HepG2 (cell line): ENCODE measurements around the gene SDC1. TPM values are rescaled to one million over a fixed set of nuclear protein-coding genes. Genes with fewer than 3 reads are reported as not detected.

Source experiments
- AKAP8 ChIP-seq: sonication (generic); formaldehyde crosslinking; IDR thresholded peaks from 2 replicates; pipeline ENCODE4 v1.5.1; 2020; ENCODE audit warnings: mild to moderate bottlenecking, missing genetic modification reagents
- ASH2L ChIP-seq: fragments of 300-600, 200-600 bp; sonication (generic); IDR thresholded peaks from 2 replicates; pipeline ENCODE4 v1.7.0; 2017; ENCODE audit warnings: low read depth, mild to moderate bottlenecking, moderate library complexity, mixed read lengths, low read length; ENCODE audit not compliant: insufficient read length
- ATF5 ChIP-seq: sonication (generic); formaldehyde crosslinking; IDR thresholded peaks from 2 replicates; pipeline ENCODE4 v1.4.0; 2020; ENCODE audit warnings: mild to moderate bottlenecking, low read depth, missing genetic modification reagents
- CBX1 ChIP-seq: IDR thresholded peaks from one replicate; pipeline ENCODE4 v1.6.1; 2016; ENCODE audit warnings: antibody characterized with exemption, low read depth
- HMG20A ChIP-seq: IDR thresholded peaks from 2 replicates; pipeline ENCODE4 v1.6.1; 2016; ENCODE audit warnings: borderline replicate concordance
- HNF4A ChIP-seq: sonication (generic); formaldehyde crosslinking; IDR thresholded peaks from 2 replicates; pipeline ENCODE4 v1.4.0; 2020; ENCODE audit warnings: missing genetic modification reagents
- MLLT10 ChIP-seq: sonication (generic); formaldehyde crosslinking; IDR thresholded peaks from 2 replicates; pipeline ENCODE4 v1.4.0; 2020; ENCODE audit warnings: missing genetic modification reagents
- MYPOP ChIP-seq: sonication (generic); formaldehyde crosslinking; IDR thresholded peaks from 2 replicates; pipeline ENCODE4 v1.8.1; 2023; ENCODE audit warnings: mild to moderate bottlenecking, moderate library complexity, missing genetic modification reagents
- NFIC ChIP-seq: IDR thresholded peaks from 2 replicates; pipeline ENCODE4 v1.6.1; 2012; ENCODE audit warnings: mild to moderate bottlenecking, low read length, inconsistent platforms
- ONECUT2 ChIP-seq: sonication (generic); formaldehyde crosslinking; IDR thresholded peaks from 2 replicates; pipeline ENCODE4 v1.4.0; 2020; ENCODE audit warnings: missing genetic modification reagents
- PCBP1 ChIP-seq: fragments of 200-400 bp; formaldehyde crosslinking; IDR thresholded peaks from 2 replicates; pipeline ENCODE4 v1.6.1; 2017; ENCODE audit warnings: mild to moderate bottlenecking, low read depth, low read length, borderline replicate concordance
- PHF8 ChIP-seq: sonication (generic); formaldehyde crosslinking; IDR thresholded peaks from 2 replicates; pipeline ENCODE4 v1.5.0; 2020; ENCODE audit warnings: missing genetic modification reagents
- RBM22 ChIP-seq: fragments of 200-400 bp; formaldehyde crosslinking; optimal IDR thresholded peaks from 2 replicates; pipeline ENCODE3; 2017; ENCODE audit warnings: mild to moderate bottlenecking, low read length, moderate library complexity
- RERE ChIP-seq: IDR thresholded peaks from 2 replicates; pipeline ENCODE4 v1.6.1; 2016; ENCODE audit warnings: low read depth, missing genetic modification reagents, missing compliant biosample characterization
- TCF12 ChIP-seq, 2 experiments: fragments of 450-650 bp in 1 of 2; sonication (generic) in 1 of 2; formaldehyde crosslinking in 1 of 2; IDR thresholded peaks; 2 replicates each; pipeline versions ENCODE4 v1.6.1 to v1.8.0; 2017 to 2022; ENCODE audit warnings: antibody characterized with exemption in 1 of 2, mild to moderate bottlenecking in 1 of 2, missing genetic modification reagents in 1 of 2, moderate library complexity in 1 of 2
- THAP8 ChIP-seq: sonication (generic); formaldehyde crosslinking; IDR thresholded peaks from 2 replicates; pipeline ENCODE4 v1.5.1; 2020; ENCODE audit warnings: missing genetic modification reagents, mild to moderate bottlenecking, borderline replicate concordance
- YY1 ChIP-seq: IDR thresholded peaks from 2 replicates; pipeline ENCODE4 v1.6.1; 2011; ENCODE audit warnings: low read length, low read depth, moderate library complexity, mild to moderate bottlenecking; ENCODE audit not compliant: insufficient read depth, insufficient replicate concordance
- ZBTB46 ChIP-seq: sonication (generic); formaldehyde crosslinking; IDR thresholded peaks from 2 replicates; pipeline ENCODE4 v1.4.0; 2020; ENCODE audit warnings: mild to moderate bottlenecking, missing genetic modification reagents, borderline replicate concordance
- ZC3H13 ChIP-seq: sonication (generic); formaldehyde crosslinking; IDR thresholded peaks from 2 replicates; pipeline ENCODE4 v1.8.1; 2023; ENCODE audit warnings: mild to moderate bottlenecking, missing genetic modification reagents, moderate library complexity
- ZKSCAN1 ChIP-seq: fragments of 150-350 bp; IDR thresholded peaks from 2 replicates; pipeline ENCODE4 v1.6.1; 2014; ENCODE audit warnings: low read length
- polyA plus RNA-seq, 8 experiments: library from polyadenylated mRNA; depleted of rRNA in 3 of 8; stranded (reverse) in 7 of 8; unstranded in 1 of 8; fragments of >200 nt; fragmentation: Illumina TruSeq in 4 of 8; extraction: Trizol in 4 of 8; gene quantifications; 2 replicates each; pipeline versions ENCODE4 v1.2.1 to v1.2.3, GENCODE V29; 2011 to 2016; ENCODE audit warnings: low read depth in 4 of 8, missing spikeins in 1 of 8, mixed read lengths in 1 of 8; ENCODE audit not compliant: insufficient read depth in 1 of 8
- total RNA-seq, 5 experiments: library from RNA; depleted of rRNA; stranded (reverse); fragments of >200 nt; fragmentation: Illumina TruSeq; extraction: Trizol; gene quantifications; 2 replicates each; pipeline ENCODE4 v1.2.3, GENCODE V29; 2016; ENCODE audit warnings: low read depth in 1 of 5

SDC1 gene
- total and polyA plus RNA-seq, 2 of the 13 experiments (the other 11 are each of a cell fraction or from before 2014, with no cell fraction given), result 108 to 119 TPM

GRCh38 chr2:20172273-20173055 is 52.5 kb downstream of the SDC1 start (continued):
- TF ChIP-seq ATF5 (CRISPR knock-in tag) (no peak), ZBTB46 (no peak), HNF4A (CRISPR knock-in tag) (no peak), ZKSCAN1 (no peak), PHF8 (CRISPR knock-in tag) (peak; percentile 43; the same call in 1 of the 2 replicates), ZC3H13 (no peak), AKAP8 (no peak), RBM22 (no peak), YY1 (peak; percentile 46), MLLT10 (CRISPR knock-in tag) (no peak), ONECUT2 (no peak), MYPOP (CRISPR knock-in tag) (0 out of 2 replicates have a peak, but pooled peaks have one; percentile 28), RERE (CRISPR knock-in tag) (no peak; the same call in 1 of the 2 replicates), TCF12 (IDR thresholded peaks at IDR 0.05) (no peak), TCF12 (CRISPR knock-in tag; IDR thresholded peaks at IDR 0.05) (no peak), NFIC (no peak; the same call in 1 of the 2 replicates), HMG20A (CRISPR knock-in tag) (peak; percentile 56; the same call in 1 of the 2 replicates), THAP8 (no peak), ASH2L (peak; percentile 40), PCBP1 (no peak), CBX1 (no peak)
